Limb (tissue), 2 donors: ENCODE results near the gene FGD4.
"Not testable (repeated sequence)": the region's sequence is repeated elsewhere in the genome, so short reads cannot be mapped to it uniquely, and the experiment has no call there.

Experiments used
- DNase-seq, 2 donors: peaks; one replicate each; pipeline ENCODE4 v3.0.0-alpha.2; 2016; ENCODE audit errors: extremely low spot score in 2 of 2

FGD4 gene

DNA sequence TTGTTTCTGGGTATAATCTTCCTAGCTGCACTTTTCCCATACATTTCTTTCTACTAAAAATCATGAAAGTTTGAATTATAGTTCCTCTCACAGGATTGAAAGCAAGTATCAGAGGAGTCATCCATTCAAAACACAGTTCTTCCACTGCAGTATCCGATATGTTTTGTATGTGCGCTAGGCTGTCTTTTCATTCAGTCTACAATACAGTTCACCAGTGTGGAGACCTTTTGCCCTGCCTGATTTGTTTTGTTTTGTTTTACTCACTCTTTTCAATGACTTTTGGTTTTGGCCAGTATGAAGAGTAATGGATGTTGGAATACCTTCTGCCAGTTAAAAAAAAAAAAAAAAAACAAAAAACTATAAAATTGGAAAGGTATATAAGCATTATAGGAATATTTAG, 91.4 kb downstream of the FGD4 start:
- no peak for DNase-seq

DNA sequence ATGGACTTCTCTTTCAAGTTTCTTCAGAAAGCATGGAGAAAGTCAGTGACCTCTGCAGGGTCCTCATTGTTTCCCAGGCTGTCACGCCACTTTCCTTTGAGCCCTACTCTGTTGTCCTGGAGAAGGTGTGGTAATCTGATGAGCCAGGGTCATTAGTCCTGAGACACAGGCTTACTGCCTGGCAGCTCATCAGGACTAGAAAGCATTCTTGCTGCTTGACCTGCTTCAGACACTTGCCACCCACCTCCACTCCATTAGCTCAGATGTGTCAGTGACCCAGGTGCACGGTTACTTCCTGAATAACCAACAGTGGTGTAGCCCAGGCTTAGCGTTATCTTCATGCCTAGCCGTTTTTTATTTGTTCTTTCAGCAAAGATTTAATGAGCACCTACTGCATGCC, 93.9 kb downstream of the FGD4 start:
- DNase-seq = no peak

DNA sequence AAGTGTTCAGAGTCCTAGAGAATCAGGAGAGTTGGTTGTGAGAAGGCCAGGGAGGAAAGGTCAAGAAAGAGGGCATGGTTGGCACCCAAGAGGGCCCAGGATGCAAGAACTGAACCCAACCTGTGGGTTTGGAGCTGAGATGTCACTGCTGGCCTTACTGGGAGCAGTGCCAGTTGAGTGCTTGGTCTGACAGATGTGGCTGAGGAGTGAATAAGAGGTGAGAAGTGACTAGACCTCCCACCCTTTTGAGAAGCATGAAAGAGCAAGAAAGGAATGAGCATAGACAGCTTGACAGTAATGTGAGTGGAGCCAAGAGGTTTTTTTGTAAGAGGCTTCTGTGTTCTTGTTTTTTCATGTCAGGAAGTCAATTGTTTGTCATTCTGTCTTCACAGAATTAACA, 95.3 kb downstream of the FGD4 start:
- no peak for DNase-seq

DNA sequence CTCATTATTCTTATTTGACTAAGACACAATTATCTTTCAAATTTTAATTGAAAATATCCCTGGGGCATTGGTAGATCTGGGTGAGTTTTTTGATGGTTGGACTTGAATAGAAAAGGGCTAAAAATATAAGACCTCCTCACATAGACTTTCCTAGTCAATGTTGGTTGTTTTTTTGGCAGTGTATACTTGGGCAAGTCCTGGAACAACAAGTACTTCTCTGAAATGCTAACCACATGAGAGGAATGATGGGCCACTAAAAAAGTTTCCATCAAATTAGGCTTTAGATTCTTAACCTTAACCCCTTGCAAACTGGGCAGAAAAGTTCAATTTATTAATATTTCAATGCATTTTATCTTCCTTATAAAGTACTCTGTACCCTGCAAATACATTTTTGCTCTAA, 97.6 kb downstream of the FGD4 start:
- no peak for DNase-seq

DNA sequence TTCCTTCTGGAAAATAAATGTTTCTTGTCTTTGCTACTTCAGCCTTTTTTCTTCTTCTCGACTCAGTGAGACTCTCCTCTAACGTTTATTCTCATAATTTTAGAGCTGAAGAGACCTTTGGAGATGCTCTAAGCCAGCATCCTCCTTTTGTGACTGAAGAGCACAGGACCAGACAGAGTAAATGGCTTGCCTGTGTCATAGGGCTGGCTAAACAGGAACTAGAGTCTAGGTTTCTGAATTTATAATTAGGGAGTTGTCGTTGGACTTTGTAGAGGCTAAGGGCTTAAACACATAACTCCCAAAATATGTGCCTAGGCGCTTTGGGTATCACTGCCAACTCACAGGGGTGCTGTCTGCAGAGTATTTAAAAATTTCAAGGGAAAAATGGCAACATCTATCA, 98.5 kb downstream of the FGD4 start:
- DNase-seq = no peak

DNA sequence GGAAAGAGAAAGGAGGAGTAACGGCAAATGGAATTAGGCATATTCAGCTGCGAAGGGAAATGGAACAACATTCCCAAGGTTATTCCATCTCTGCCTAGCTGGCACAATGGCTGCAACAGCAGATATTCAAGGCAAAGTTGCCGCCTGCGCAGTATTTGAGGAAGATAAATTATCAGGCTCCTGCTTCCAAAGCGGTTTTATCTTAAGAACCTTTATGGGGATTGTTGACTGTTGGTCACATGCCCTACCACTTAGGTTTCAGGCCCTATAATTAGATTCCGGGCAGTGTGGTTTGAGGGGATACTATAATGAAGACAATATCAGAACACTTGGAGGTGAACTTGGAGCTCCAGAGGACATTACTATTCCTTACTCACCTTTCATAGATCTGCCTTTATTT, 99.7 kb downstream of the FGD4 start:
- DNase-seq = no peak

DNA sequence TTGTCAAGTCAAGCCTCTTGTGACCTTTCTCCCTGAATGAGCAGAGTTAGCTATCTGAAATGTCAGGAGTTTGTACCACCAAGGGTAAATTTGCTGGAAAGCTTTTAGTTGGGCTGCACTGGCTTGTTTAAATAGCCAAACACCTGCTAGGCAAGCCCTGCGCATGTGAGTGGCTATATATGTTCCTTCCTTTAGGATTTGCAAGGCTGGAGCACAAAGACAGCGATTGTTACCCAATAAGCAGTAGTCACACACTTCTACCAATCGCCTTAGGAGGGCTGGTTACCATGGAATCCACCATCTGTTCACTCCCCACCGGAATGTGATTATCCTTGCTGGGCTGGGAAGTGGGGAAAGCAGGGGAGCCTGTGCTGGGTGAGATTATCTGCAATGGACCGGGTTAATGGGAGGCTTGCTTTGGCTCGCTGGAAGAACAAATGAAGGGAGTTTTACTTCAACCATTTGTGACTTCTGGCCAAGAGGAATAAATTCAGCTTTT, 102.5 kb downstream of the FGD4 start:
- DNase-seq = peak; percentile 77 to 86

DNA sequence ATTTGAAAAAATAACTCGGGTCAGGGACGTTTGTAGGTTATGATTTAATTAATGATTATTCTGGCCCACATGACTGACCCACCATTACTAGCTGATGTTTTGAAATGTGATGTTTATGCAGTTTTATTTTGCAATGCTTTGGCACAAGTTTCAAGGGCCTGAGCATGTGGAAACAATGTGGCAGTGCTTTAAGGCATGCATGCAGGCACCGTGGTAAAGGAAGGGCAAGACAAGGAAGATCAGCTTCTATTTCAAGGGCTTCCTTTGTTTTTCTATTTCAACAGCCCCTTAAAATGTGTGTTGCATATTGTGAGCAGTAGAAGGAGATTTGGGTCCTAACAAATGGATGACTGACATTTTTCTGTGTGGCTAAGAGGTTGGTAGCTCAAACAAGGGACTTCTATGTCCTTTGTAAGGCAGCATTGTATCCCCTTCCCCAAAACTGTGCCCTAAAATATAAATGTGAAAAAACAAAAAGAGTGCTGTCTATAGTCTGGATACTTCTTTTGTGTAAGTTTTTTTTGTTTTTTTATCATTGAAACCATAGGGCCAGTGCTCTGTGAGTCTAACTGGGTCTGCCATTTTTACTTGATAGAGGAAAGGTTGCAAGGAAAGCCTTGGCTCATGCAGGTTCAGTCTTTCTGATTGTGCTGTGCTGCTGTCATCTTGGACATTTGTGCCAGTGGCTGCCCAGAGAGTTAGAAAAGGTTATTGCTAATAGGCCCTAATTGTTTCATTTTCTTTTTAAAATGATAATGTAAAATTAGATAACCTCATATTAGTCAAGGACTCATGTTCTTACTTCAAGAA, 103.5 kb downstream of the FGD4 start:
- DNase-seq = no peak

DNA sequence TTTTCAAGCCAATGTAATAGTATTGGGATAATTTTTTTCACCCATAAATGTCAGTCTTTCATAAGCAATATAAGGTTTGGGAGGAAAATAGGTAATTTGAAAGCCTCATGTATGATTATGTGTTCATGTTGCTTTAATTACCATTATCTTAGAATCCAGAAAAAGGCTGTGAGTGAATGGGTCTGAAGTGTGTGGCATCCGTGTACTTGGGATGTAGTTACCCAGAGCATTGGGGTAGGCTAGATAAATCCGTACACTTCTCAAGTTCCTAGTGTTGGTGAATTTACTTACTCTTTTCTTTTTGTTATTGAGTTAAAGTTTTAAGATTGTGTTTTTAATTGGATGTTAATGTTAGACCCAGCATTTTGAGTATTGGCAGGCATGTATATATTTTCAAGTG, 104.4 kb downstream of the FGD4 start:
- no peak for DNase-seq

DNA sequence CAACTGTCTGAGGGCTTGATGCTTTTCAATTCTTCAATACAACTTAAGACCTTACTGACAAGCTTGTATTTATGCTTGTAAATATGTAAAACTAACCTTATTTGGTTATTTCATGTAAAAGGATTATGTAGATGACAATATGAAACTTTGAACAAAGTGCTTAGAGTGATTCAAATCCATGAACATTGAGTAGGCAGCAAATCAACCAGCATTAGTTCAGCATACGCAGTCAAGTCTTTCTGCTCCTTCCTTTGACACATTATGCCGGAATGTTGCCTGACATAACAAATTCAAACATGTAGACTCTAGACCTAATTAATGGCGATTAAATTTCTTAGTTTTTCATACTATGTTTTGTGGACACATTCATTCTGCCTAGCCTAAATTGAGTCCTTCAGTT, 105.2 kb downstream of the FGD4 start:
- DNase-seq = no peak

DNA sequence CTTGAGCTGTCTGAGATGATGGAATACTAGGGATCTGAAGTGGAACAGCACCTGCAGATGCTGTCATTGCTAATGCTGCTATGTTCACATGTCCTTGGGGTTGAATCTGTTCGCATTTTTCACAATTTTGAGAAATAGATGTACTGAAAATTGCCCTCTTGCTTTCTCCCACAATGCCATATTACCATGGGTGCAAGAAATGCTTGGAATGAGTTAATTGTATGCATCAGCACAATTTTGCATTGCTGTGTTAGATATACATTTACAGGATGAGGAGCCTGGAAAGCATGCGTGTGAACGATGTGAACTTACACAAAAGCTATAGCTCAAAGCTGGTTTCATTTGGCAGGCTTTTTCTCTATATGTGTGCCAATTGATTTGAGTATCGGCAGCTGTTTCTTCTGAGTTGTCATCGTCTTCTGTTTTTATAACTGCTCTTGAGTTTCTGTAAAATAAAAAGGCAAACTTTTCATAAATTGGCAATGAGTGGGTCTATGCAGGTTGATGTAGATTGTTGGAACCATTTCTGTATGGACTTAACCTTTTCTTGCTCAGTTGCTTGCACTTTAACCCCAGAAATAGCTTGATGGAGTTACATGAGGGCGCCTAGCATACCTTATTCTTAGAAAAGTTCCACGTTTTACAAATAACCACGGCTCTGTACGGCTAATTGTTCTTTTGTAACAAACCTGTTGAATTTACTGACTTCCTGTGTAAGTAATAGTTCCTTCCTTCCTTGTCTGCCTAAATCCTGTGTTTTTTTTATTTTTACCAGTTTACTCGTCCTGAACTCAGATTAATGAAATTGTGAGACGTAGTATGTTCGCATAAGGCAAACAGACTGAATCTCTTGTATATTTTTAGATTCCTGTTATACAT, 105.9 kb downstream of the FGD4 start:
- no peak for DNase-seq

DNA sequence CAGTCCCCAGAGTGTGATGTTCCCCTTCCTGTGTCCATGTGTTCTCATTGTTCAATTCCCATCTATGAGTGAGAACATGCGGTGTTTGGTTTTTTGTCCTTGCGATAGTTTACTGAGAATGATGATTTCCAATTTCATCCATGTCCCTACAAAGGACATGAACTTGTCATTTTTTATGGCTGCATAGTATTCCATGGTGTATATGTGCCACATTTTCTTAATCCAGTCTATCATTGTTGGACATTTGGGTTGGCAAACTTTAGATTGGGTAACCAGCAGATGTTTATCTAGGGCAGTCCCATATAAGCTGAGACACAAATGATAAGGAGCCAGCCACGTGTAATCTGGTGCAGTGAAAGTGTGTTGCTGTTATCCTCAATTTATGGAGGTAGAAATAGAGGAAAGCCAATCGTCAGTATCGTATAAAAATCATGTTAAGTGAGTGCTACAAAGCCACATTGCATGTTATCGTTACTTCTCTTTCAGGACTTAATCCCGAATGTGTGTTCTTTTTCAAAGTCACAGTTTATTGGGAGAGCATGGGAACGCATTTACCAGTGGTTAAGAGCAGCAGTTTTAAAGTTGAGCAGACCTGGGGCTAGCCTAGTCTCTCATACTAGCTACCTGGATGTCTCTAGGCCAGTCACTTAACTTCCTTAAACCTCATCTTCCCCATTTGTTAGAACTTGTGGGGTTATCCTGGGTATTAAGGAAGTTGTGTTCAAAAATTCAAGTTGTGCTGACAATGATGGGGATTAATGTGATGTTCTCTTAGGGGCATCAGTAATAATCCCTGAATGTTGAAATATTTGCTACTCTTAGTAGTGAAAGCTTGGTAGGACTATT, 108.0 kb downstream of the FGD4 start:
- not testable (repeated sequence) for DNase-seq

DNA sequence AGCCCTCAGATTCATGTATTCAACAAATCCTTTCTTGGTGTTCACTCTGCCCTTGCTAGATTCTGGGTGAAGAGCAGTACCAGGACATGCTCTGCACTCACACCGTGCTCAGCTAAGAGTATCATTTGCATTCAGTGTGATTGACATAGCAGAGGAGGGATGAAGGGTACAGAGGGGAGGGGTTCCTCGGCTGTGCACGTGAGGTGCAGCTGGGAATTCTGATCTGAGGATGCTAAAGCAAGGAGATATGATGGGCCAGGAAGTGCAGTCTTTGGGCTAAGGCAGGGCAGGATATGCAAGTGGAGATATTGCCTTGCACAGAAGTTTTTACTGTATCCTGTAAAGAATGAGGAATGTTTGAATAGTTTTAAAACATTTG, 108.6 kb downstream of the FGD4 start:
- DNase-seq = no peak

DNA sequence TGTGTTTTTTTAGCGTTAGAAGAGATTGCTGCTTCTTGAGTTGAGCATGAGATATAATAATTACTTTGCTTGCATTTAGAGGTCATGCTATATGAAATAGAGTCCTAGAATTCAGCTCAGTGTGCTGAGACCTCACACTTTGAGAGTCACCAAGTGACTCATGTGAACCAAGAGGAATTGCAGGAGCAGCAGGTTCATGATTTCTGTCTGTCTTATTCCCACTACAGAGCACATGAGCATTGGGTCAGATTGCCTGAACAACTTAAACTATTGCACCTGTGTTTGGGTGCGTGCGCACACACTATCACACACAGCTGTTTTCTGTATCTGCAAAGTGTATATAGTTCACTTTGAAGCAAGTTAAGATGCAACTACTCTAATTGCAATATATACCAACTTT, 109.3 kb downstream of the FGD4 start:
- DNase-seq = no peak

DNA sequence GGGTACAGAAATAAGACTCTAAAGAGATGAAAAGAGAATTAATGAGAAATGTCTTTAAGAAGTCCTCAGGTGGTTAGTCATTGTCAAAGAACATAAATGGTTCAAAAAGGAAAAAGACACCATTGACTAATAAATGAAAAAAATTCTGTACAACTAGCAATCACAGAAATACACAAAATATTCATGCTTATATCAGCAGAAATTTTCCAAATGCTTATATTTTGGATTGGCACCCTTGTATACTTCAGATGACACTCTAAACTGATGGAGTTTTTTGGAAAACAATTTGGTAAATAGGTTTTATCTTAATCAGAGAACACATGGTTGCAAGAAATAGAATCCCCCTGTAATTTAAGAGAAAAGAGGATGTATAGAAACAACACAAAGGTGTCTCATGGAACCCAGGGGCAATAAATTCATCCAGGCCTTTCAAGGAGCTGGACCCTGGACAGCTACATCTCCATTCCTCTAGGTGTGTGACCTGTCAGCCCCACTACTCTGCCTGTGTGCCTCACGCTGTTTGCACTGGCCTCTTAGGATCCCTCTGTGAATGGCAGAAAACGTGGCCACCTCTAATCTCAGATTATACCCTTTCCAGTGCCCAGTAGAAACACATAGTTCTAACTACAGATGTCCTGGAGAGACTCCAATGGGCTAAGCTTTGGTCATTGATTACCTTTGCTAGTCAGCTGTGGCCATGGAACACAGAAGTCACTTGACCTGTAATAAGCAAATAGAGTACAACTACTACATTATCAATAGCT, 110.2 kb downstream of the FGD4 start:
- no peak for DNase-seq

DNA sequence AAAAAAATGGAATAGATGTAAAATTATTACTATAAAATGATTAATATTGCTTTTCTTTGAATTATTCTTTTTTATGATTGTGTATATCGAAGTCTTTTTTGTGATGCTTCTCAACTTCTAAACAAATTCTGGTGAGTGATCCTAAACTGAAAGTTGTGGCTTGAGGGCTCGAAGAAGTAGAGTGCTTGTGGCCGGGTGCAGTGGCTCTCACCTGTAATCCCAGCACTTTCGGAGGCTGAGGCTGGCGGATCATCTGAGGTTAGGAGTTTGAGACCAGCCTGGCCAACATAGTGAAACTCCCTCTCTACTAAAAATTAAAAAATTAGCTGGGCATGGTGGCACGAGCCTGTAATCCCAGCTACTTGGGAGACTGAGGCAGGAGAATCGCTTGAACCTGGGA, 112.6 kb downstream of the FGD4 start:
- DNase-seq = not testable (repeated sequence)

DNA sequence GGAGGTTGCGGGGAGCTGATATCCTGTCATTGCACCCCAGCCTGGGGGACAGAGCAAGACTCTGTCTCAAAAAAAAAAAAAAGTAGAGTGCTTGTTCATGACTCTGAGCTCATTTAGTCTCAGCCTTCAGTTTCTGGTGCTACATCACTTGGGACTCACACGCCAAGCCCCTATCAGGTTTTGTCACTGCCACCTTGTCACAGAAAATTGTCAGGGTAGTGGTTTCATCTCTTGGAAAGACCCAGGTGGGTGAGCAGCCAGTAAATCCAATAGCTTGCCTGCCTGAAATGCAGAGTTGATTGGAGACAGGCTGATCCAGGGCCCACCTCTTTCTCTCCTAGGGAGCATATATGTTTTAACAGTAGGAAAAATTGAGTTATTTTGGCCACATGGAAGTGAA, 113.0 kb downstream of the FGD4 start:
- no peak for DNase-seq

DNA sequence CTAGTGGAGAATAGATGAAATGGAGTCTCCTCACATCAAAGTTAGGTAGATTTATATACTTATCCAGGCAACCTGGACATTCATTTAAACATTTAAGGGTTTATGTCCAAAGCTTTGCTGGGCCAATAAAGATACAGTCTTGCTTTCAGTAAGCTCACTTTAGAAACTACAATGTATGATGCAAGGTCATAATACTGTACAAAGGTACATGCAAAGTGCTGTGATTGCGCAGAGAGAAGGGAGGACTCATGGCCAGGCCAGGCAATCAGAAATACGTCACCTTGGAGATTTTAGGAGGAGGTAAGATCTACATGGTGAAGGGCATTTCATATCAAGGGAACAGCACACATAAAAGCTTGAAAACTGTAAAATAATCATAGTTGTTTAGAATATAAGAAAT, 113.6 kb downstream of the FGD4 start:
- no peak for DNase-seq

DNA sequence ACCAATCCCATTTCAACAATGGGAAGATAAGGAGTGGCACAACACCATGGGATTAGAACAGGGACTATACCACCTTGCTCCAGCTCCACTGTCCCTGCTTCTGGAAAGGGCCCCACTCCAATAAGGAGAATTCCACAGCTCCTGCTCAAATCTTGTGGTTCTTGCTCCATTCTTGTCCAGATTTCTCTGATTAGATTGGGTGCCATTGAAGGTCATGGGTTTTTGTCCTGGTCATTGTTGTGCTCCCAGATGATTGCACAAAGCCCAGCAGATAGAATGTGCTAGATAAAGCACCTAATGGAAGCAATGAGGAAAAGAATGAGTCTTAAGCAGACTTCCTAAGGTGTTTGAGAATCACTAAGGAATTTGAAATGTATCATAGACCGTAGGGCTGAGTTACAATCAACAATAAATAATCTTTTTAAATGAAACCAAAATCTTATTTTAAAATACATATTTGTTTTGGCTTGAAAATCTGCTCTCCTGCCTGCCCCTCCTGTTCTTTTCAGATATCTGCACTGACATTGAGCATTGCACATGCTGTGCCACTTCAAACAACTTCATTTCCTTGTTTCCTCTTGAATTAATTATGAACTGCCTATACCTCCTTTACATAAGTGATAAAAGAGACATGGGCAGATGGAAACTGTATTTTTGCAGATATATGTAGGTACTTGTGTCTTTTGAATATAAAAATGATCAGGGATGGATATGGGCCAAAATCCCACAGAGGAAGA, 115.9 kb downstream of the FGD4 start:
- no peak for DNase-seq

DNA sequence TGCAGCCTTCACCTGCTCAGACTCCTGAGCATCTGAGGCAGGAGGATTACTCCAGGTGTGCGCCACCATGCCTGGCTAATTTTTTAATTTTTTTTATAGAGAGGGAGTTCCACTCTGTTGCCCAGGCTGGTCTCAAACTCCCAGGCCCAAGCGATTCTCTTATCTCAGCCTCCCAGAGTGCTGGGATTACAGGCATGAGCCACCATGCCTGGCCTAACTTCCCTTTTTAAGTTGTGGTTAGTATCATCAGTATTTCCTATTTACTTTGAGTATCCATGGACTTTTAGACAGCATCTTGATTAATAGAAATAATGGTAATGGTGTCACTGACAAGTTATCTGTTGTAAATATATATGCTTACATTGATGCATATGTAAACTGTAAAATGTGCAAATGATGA, 116.9 kb downstream of the FGD4 start:
- DNase-seq = no peak
